Caco-2 (cell line): ENCODE data around the gene NUTM1. TPM values are rescaled to one million over a fixed set of nuclear protein-coding genes. Genes with fewer than 3 reads are reported as not detected.

Experiments used
- BruUV-seq: library from RNA; stranded (reverse); fragments of 400-500 nt; replicated peaks from 2 replicates; lab custom pipeline; 2021; lab: Mats Ljungman, UMichigan
- CTCF ChIA-PET: fragments of 300-600 bp; sonication (Branson Sonifier 250); formaldehyde crosslinking; loops from one replicate; lab custom pipeline; 2022; ENCODE audit warnings: antibody characterized with exemption; lab: Charles Lee
- POLR2A ChIA-PET: fragments of 300-600 bp; sonication (Branson Sonifier 250); formaldehyde crosslinking; loops from one replicate; lab custom pipeline; 2022; ENCODE audit warnings: antibody characterized with exemption; lab: Charles Lee
- DNase-seq, 2 experiments: peaks; one replicate each; pipeline versions ENCODE4 v3.0.0 to v3.0.0-alpha.2; 2020 to 2022
- H3K27me3 ChIP-seq: replicated peaks from 2 replicates; pipeline ENCODE4 v1.6.0; 2011; ENCODE audit warnings: low read length; ENCODE audit not compliant: control insufficient read depth, insufficient read depth
- H3K36me3 ChIP-seq: 2 replicates; pipeline ENCODE4 v1.5.1; 2011; ENCODE audit warnings: low read length; ENCODE audit not compliant: control insufficient read depth, insufficient read depth
- H3K4me1 ChIP-seq: fragments of 250-450 bp; sonication (Bioruptor Pico); 2 replicates; pipeline ENCODE4 v1.5.1; 2020; ENCODE audit warnings: mild to moderate bottlenecking
- H3K4me3 ChIP-seq: 2 replicates; pipeline ENCODE4 v1.5.1; 2011; ENCODE audit warnings: low read depth, mild to moderate bottlenecking, control low read depth, low read length
- H3K9me3 ChIP-seq: fragments of 250-450 bp; sonication (Bioruptor Pico); 2 replicates; pipeline ENCODE4 v1.5.1; 2020; ENCODE audit warnings: mild to moderate bottlenecking, moderate library complexity
- H3K27ac Mint-ChIP-seq: one replicate; pipeline ENCODE4 v1.8.0; 2022; ENCODE audit warnings: mixed read lengths; ENCODE audit not compliant: unreplicated experiment
- H3K27me3 Mint-ChIP-seq: one replicate; pipeline ENCODE4 v1.8.0; 2022; ENCODE audit warnings: mixed read lengths; ENCODE audit not compliant: insufficient read depth, unreplicated experiment
- H3K36me3 Mint-ChIP-seq: one replicate; pipeline ENCODE4 v1.8.0; 2022; ENCODE audit warnings: mild to moderate bottlenecking, mixed read lengths; ENCODE audit not compliant: insufficient read depth, unreplicated experiment
- H3K4me1 Mint-ChIP-seq: one replicate; pipeline ENCODE4 v1.8.0; 2022; ENCODE audit warnings: low read depth, mixed read lengths; ENCODE audit not compliant: unreplicated experiment
- H3K4me3 Mint-ChIP-seq: one replicate; pipeline ENCODE4 v1.8.0; 2022; ENCODE audit warnings: mild to moderate bottlenecking, moderate library complexity, mixed read lengths; ENCODE audit not compliant: unreplicated experiment
- H3K9me3 Mint-ChIP-seq: one replicate; pipeline ENCODE4 v1.8.0; 2022; ENCODE audit warnings: mixed read lengths; ENCODE audit not compliant: unreplicated experiment
- intact Hi-C: fragments of 100-400 bp; cut with micrococcal nuclease; formaldehyde crosslinking; loops from one replicate; pipeline ENCODE4 v1.10.0; 2022; ENCODE audit not compliant: unreplicated experiment
- total RNA-seq: library from RNA; stranded (reverse); gene quantifications from 2 replicates; pipeline ENCODE4 v1.2.3, GENCODE V29; 2022
- TF ChIP-seq, protein P1 (sequence below), 2 experiments: fragments of 200-600 bp in 1 of 2; IDR thresholded peaks; 1 replicate in 1 of 2; 2 replicates in 1 of 2; pipeline versions ENCODE4 v1.5.1 to v1.8.0; 2011 to 2022; ENCODE audit warnings: antibody characterized with exemption in 1 of 2, control low read depth in 1 of 2, inconsistent platforms in 1 of 2, low read depth in 1 of 2, low read length in 1 of 2, mild to moderate bottlenecking in 1 of 2, moderate library complexity in 1 of 2; ENCODE audit not compliant: insufficient read depth in 1 of 2, severe bottlenecking in 1 of 2, unreplicated experiment in 1 of 2

The NUTM1 gene
- total RNA-seq, 1 experiment from 2014 or later, result not detected

- TF ChIP-seq, protein P1, sequence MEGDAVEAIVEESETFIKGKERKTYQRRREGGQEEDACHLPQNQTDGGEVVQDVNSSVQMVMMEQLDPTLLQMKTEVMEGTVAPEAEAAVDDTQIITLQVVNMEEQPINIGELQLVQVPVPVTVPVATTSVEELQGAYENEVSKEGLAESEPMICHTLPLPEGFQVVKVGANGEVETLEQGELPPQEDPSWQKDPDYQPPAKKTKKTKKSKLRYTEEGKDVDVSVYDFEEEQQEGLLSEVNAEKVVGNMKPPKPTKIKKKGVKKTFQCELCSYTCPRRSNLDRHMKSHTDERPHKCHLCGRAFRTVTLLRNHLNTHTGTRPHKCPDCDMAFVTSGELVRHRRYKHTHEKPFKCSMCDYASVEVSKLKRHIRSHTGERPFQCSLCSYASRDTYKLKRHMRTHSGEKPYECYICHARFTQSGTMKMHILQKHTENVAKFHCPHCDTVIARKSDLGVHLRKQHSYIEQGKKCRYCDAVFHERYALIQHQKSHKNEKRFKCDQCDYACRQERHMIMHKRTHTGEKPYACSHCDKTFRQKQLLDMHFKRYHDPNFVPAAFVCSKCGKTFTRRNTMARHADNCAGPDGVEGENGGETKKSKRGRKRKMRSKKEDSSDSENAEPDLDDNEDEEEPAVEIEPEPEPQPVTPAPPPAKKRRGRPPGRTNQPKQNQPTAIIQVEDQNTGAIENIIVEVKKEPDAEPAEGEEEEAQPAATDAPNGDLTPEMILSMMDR (IDR thresholded peaks at IDR 0.05; ENCODE audit: insufficient read depth in 1 of 2, low read depth in 1 of 2, low read length in 1 of 2, severe bottlenecking in 1 of 2, unreplicated experiment in 1 of 2), result no peak
- Mint-ChIP-seq H3K36me3 (peaks cover 5% of the 10 kb centered on the region), H3K9me3 (no peaks in the 10 kb centered on the region), H3K4me3 (no peak overlapping the region), H3K4me1 (peaks cover 5% of the 10 kb centered on the region), H3K27me3 (no peaks in the 10 kb centered on the region), H3K27ac (no peak overlapping the region)
- H3K4me1 ChIP-seq, result no peaks in the 10 kb centered on the region
- CTCF ChIA-PET, result no interaction called here
- intact Hi-C loops, result no loop called here
- H3K9me3 ChIP-seq, result no peaks in the 10 kb centered on the region
- no TSS peak for BruUV-seq
- POLR2A ChIA-PET, result no interaction called here
- no peak overlapping the region for H3K4me3 ChIP-seq
- DNase-seq, result no peak
- 0 out of 2 replicates have a peak, but pooled peaks cover 2% of the 10 kb centered on the region for H3K36me3 ChIP-seq
- H3K27me3 ChIP-seq, result no peaks in the 10 kb centered on the region
Observed at GRCh38 chr15:34353627-34354026, 10.5 kb downstream of the NUTM1 start.

DNA sequence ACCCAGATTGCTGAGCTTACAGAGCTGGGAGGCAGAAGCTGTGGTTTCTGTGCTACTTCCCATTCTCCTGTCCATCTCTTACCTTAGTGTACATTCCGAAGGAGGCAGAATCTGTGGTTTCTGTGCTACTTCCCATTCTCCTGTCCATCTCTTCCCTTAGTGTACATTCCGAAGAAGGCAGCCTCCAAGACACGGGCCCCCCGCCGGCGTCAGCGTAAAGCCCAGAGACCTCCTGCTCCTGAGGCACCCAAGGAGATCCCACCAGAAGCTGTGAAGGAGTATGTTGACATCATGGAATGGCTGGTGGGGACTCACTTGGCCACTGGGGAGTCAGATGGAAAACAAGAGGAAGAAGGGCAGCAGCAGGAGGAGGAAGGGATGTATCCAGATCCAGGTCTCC lies 11.2 kb downstream of the NUTM1 start:
- Mint-ChIP-seq H3K9me3 (no peaks in the 10 kb centered on the region), H3K27ac (no peak overlapping the region), H3K4me1 (peaks cover 6% of the 10 kb centered on the region), H3K27me3 (no peaks in the 10 kb centered on the region), H3K36me3 (peaks cover 6% of the 10 kb centered on the region), H3K4me3 (no peak overlapping the region)
- TF ChIP-seq, protein P1 (IDR thresholded peaks at IDR 0.05; ENCODE audit: insufficient read depth in 1 of 2, low read depth in 1 of 2, low read length in 1 of 2, severe bottlenecking in 1 of 2, unreplicated experiment in 1 of 2), result no peak
- Histone ChIP-seq H3K9me3 (no peaks in the 10 kb centered on the region), H3K4me1 (no peaks in the 10 kb centered on the region), H3K4me3 (no peak overlapping the region), H3K27me3 (no peaks in the 10 kb centered on the region), H3K36me3 (0 out of 2 replicates have a peak, but pooled peaks cover 2% of the 10 kb centered on the region)
- no TSS peak for BruUV-seq
- POLR2A ChIA-PET, result no interaction called here
- DNase-seq, result no peak
- CTCF ChIA-PET, result no interaction called here
- intact Hi-C loops, result no loop called here

DNA sequence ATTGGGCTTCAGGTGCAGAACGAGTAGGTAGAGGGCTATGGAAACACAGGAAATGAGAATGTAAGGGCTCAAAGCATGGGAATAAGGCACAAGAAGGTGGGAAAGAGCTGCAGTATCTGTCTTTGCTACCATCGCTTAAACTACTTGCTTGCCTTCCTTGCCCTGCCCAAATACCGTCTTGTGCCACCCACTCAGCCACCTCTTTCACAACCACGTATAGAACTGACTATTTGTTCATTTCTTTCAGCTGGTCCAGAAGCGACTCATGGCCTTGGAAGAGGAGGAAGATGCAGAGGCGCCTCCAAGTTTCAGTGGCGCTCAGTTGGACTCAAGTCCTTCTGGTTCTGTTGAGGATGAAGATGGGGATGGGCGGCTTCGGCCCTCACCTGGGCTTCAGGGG lies 12.1 kb downstream of the NUTM1 start:
- no TSS peak for BruUV-seq
- POLR2A ChIA-PET, result no interaction called here
- no peaks in the 10 kb centered on the region for H3K27me3 ChIP-seq
- H3K4me1 ChIP-seq, result peaks cover 9% of the 10 kb centered on the region
- peaks cover 12% of the 10 kb centered on the region for H3K4me1 Mint-ChIP-seq
- TF ChIP-seq, protein P1 (IDR thresholded peaks at IDR 0.05; ENCODE audit: insufficient read depth in 1 of 2, low read depth in 1 of 2, low read length in 1 of 2, severe bottlenecking in 1 of 2, unreplicated experiment in 1 of 2), result no peak
- peaks cover 14% of the 10 kb centered on the region for H3K36me3 Mint-ChIP-seq
- DNase-seq, result no peak
- CTCF ChIA-PET, result interaction anchor here (0.6 kb wide), 1 partner anchor 81 kb away, joined by 4 read pairs; no protein-coding TSS in a partner anchor
- no peak overlapping the region for H3K4me3 Mint-ChIP-seq
- H3K9me3 Mint-ChIP-seq, result no peaks in the 10 kb centered on the region
- H3K4me3 ChIP-seq, result no peak overlapping the region
- 0 out of 2 replicates have a peak, but pooled peaks cover 2% of the 10 kb centered on the region for H3K36me3 ChIP-seq
- no peaks in the 10 kb centered on the region for H3K27me3 Mint-ChIP-seq
- intact Hi-C loops, result no loop called here
- no peaks in the 10 kb centered on the region for H3K9me3 ChIP-seq
- H3K27ac Mint-ChIP-seq, result no peak overlapping the region
